Kasumi-1 (cell line): Measurements from ENCODE around the gene LY86.

ENCODE experiments used
- DNase-seq, 2 experiments: peaks; one replicate each; lab custom pipeline; 2025; lab: John Stamatoyannopoulos, UW

Gene LY86

GRCh38 chr6:6682225-6682624, 93.7 kb downstream of the LY86 start:
- DNase-seq = no peak

DNA sequence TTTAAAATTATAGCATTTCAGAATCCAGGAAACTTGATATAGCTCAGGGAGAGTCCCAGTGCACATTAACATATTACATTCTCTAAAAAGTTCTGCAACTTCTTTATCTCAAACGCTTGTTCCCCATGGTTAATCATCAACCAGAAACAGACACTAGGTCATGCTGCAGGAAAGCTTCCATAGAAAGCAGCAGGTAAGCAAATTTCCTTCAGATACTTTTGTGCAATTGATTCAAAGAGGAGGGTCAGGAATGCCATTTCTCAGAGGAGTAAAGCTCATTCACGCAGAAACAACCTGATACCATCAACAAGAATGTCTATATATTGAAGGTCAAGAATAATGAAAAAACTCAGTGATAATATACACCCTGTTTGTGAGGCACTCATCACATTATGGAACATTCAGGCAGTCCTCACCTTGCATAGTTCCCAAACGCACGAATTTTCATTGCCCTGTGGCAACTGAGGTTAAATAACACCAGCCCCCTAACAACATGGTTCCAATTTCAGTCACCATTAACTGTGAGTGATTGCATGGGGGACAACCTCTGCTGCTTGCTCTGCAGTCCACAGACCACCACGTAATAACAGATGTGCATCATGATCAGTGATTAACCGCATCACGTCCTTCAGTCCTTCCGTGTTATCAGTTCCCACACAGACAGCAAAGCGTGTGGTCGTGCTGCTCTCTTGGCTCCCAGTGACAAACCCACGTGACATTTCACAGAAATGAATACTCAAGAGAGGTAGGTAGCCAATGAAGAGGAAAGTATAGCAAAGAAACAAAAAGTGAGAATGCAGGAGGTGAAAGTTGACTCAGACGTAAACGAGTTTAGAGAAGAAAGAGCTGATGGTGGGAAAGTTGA, 95.7 kb downstream of the LY86 start:
- no peak for DNase-seq

DNA sequence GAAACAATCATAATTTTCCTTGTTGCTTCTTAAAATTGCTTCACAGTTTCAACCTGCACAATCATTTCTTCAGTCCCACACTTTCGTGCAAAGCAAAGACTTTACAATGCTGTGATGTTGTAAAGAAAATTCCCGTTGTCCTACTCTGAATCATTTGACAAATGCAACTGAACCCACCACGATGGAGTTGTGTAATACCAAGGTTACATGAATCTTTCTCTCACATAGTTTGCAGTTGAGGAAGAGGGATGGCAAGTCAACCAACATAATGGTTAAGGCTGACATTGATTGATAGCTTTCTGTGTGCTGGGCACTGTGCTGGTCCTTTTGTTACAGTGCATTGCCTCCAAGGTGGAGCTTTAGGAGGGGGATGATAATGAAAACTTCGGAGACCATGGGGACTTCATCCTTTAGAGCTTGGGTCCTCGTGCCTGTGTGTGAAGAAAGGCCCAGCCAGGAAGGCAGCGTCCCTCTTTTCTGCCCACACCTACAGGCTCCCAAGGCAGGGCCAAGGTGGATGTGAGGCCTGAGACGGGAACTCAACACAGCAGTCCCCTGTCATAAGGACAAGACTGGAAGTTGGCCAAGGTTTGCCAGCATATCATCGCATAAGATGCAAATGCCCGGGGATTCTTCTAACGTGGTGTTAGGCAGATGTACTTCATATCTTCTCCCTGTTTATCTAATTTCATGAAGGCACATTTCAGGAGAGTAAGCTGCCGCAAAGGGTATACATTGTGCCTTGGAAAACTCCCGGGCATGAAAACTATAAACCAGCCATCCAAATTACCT, 96.9 kb downstream of the LY86 start:
- no peak for DNase-seq

DNA sequence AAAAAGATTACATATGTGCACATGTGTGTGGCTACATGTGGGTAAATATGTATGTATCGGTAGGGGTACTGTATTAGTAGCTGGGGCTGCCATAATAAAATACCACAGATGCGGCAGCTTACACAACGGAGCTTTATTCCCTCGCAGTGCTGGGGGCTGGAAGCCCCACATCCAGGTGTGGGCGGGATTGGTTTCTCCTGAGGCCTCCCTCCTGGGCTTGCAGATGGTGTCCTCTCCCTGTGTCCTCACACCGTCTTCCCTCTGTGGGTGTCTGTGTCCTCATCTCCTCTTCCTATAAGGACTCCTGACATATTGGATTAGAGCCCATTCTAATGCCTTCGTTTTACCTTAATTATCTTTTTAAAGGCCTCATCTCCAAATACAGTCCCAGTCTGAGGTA, 97.7 kb downstream of the LY86 start:
- no peak for DNase-seq

DNA sequence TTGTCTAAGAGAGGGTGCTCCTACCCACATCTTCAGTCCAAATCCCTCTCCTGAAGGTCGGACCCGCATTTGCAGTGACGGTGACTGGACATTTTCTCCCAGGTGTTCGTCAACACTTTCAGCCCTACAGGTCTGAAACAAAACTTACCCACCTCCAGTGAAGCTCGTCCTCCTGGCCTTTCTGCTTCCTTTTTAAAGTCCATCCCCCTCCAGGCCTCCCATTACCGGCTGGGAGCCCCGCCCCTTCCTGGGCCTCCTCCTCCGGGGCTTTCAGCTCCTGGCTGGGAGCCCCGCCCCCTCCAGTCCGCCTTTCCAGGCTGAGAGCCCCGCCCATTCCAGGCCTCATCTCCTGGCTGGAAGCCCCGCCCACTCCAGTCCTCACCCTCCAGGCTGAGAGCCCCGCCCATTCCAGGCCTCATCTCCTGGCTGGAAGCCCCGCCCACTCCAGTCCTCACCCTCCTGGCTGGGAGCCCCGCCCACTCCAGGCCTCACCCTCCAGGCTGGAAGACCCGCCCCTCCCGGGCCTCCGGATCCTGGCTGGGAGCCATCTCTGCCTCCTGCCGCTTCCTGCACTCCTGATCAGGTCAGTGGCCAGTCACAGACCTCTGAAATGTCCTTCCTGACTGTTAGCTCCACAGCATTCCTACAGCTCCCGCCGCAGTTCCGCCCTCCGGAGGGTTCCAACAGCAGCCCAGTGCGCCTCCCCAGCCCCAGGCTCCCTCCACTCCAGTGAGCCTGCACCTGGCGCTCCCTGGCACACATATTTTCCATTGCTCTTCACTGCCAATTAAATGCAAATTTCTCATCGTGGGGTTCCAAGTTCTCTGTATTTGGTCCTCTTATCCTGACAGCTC, 98.5 kb downstream of the LY86 start:
- DNase-seq = peak; percentile 89 to 93

DNA sequence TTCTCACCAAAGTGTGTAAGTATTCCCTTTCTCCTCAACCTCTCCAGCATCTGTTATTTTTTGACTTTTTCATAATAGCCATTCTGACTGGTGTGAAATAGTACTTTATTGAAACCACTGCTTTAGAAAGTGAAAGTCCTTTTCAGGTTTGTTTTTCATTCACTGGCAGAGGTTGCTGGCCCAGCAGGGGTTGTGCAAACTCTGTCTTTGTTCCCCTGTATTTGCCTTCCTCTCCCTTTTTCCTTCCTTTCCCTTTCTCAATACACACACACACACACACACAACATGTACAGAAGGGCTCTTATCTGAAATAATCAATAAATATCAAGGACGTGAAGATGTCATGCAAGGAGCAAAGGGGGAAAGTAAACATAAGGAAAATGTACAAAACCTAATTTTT, 99.8 kb downstream of the LY86 start:
- peak in 1 of 2 experiments; percentile 29 for DNase-seq

GRCh38 chr6:6688951-6689350, 100.4 kb downstream of the LY86 start:
- DNase-seq = no peak

- DNase-seq = peak; percentile 40 to 57
Observed at GRCh38 chr6:6689400-6690143, 101.1 kb downstream of the LY86 start.

GRCh38 chr6:6690144-6690483, 101.6 kb downstream of the LY86 start:
- DNase-seq = no peak

- no peak for DNase-seq
Observed at GRCh38 chr6:6694368-6694780, 105.9 kb downstream of the LY86 start.

DNA sequence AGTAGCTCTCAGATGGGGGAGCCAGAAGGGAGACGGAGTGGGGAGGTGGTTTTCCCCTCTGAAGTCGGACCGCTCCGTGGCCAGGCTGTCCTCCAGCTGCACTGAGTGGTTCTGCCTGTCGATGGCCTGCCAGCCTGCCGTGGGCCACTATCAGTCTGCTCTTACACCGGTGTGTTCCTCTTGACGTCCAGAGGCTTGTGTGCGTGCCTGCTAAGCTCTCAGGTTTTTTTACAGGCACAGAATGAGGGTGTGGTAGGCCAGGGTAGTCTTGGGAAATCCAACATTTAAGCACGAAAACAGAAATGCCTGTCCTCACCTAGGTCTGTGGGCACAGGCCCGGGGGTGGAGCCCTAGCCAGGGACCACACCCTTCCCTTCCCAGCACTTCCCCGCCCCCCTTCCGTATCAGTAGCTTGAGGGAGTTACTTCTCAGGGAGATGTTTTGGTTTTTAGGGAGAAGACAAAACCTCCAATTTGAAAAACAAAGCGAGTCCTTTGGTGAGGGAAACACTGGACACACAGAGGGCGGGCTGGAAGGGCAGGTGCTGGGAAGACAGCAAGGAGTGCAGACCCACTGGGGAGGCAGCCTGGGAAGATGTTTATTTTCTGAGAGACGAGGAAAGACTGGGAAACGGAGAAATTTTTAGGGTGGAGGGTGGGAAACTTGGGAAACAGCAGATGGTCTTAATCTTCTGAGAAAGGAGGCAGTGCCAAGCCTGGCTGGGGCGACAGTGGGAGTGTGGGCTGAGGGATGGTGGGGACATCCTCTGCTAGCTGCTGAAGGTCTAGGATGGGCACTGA, 106.5 kb downstream of the LY86 start:
- DNase-seq = no peak

DNA sequence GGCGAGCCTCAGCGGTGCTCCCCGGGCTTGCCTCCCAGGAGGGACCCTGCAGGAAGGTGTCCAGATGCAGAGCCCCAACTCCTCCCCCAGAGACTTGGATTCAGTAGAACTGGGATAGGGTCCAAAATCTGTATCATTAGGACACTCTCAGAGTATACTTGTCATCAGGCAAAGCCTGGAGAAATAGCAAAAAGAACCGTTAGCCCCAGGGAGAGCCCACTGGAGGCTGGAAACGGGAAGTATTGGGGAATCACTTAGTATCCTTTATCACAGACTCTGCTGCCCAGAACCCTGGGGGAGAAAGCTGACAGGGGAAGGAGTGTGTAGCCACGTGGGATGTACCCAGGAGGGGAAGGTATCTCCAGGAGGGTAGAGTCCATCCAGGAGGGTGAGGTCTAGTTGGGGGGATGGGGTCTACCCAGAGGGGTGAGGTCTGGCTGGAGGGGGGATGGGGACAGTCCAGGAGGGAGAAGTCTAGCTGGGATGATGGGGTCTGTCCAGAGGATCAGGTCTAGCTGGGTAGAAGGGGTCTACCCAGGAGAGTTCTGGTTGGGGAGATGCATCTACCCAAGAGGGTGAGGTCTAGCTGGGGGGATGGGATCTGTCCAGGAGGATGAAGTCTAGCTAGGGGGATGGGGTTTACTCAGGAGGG, 107.2 kb downstream of the LY86 start:
- DNase-seq = peak; percentile 21 to 36

- peak; percentile 90 to 91 for DNase-seq
Observed at GRCh38 chr6:6696867-6697531, 108.5 kb downstream of the LY86 start.

GRCh38 chr6:6697620-6698019, 109.1 kb downstream of the LY86 start:
- no peak for DNase-seq

DNA sequence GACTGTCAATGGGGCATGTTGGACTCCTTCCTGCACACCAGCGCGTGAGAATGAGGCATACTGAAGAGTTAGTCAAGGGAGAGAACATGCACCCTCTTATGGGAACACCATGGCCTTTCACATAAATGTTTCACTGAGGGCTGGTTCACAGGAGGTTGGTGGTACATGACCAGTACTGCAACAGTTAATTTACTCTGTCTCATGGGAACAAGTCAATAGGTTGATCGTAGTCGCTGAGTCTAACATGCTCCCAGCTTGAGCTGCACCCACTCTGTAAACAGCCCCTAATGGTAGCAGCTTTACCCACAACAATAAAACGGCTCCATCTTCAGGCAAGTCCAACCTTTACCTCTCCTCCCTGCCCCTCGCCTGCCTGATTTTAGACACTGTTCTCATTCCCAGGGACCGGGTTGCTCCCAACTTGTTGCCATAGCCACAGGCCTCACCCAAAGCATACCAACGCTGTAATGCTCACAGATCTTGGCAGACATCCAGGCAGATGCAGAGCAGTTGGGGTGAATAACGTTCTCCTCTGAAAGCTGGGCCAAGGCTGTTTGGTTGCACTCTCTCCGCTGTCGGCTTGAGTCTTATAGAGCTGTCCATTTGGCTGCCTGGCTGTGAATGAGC, 111.3 kb downstream of the LY86 start:
- peak; percentile 76 to 79 for DNase-seq

GRCh38 chr6:6700407-6701270, 112.1 kb downstream of the LY86 start:
- no peak for DNase-seq

GRCh38 chr6:6701864-6702263, 113.3 kb downstream of the LY86 start:
- DNase-seq = no peak

- no peak for DNase-seq
Observed at GRCh38 chr6:6703699-6704098, 115.2 kb downstream of the LY86 start.
